ENCODE data around the gene GPRC6A. TPM values are rescaled to one million over a fixed set of nuclear protein-coding genes. Genes with fewer than 3 reads are reported as not detected.
"Not testable (repeated sequence)": the region's sequence is repeated elsewhere in the genome, so short reads cannot be mapped to it uniquely, and the experiment has no call there.

GPRC6A gene
- total RNA-seq, 4 donors from 2014 or later, result not detected

GRCh38 chr6:116840091-116840490, 11.2 kb upstream of the GPRC6A start:
- TF ChIP-seq CTCF (IDR thresholded peaks at IDR 0.05), result no peak
- no peak for TF ChIP-seq POLR2A (IDR thresholded peaks at IDR 0.05)
- Histone ChIP-seq H3K9me3 (no peaks in the 10 kb centered on the region), H3K4me3 (no peak overlapping the region), H3K27ac (no peak overlapping the region), H3K36me3 (no peaks in the 10 kb centered on the region), H3K27me3 (no peaks in the 10 kb centered on the region), H3K4me1 (no peaks in the 10 kb centered on the region)
- no peak for DNase-seq
- intact Hi-C loops (cut with DNase I), result no loop called here
- 30 to 43% methylated on average over 2 of the region's 2 CpGs for WGBS, 2 donors

GRCh38 chr6:116836606-116837342, 7.9 kb upstream of the GPRC6A start:
- H3K27me3 ChIP-seq, result no peaks in the 10 kb centered on the region
- no peak overlapping the region for H3K4me3 ChIP-seq
- WGBS, 2 donors, result 61 to 77% methylated on average over 5 of the region's 5 CpGs
- TF ChIP-seq POLR2A (IDR thresholded peaks at IDR 0.05), result no peak
- no peak for TF ChIP-seq CTCF (IDR thresholded peaks at IDR 0.05)
- no peak for DNase-seq
- no peaks in the 10 kb centered on the region for H3K4me1 ChIP-seq
- H3K27ac ChIP-seq, result no peak overlapping the region
- no peaks in the 10 kb centered on the region for H3K36me3 ChIP-seq
- intact Hi-C loops (cut with DNase I), result no loop called here
- H3K9me3 ChIP-seq, result no peaks in the 10 kb centered on the region

DNA sequence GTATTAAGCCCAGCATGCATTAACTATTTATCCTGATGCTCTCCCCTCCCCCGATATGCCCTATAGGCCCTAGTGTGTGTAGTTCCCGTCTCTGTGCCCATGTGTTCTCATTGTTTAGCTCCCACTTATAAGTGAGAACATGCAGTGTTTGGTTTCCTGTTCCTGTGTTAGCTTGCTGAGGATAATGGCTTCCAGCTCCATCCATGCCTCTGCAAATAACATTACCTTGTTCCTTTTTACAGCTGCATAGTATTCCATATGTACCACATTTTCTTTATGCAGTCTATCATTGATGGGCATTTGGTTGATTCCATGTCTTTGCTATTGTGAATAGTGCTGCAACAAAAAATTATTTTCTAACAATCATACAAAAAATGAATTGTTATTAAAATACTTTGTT, 5.6 kb upstream of the GPRC6A start:
- 79 to 88% methylated on average over 2 of the region's 2 CpGs for WGBS, 2 donors
- H3K4me1 ChIP-seq; H3K27me3 ChIP-seq; H3K27ac ChIP-seq; H3K9me3 ChIP-seq; DNase-seq; H3K4me3 ChIP-seq; H3K36me3 ChIP-seq; intact Hi-C loops (cut with DNase I): not testable (repeated sequence)

GRCh38 chr6:116827561-116828240, 1.2 kb downstream of the GPRC6A start:
- H3K4me3 ChIP-seq, result no peak overlapping the region
- no peak overlapping the region for H3K27ac ChIP-seq
- no peaks in the 10 kb centered on the region for H3K27me3 ChIP-seq
- intact Hi-C loops (cut with DNase I), result no loop called here
- no peak for DNase-seq
- no peak for TF ChIP-seq CTCF (IDR thresholded peaks at IDR 0.05)
- no peak for TF ChIP-seq POLR2A (IDR thresholded peaks at IDR 0.05)
- H3K9me3 ChIP-seq, result peaks cover 0 to 5% (median 0%) of the 10 kb centered on the region in 3 donors
- H3K36me3 ChIP-seq, result no peaks in the 10 kb centered on the region
- H3K4me1 ChIP-seq, result no peaks in the 10 kb centered on the region
- WGBS, 2 donors, result 48 to 50% methylated on average over 2 of the region's 2 CpGs

GRCh38 chr6:116816336-116816735, 12.5 kb downstream of the GPRC6A start:
- DNase-seq; H3K4me3 ChIP-seq; H3K27me3 ChIP-seq; H3K4me1 ChIP-seq; H3K36me3 ChIP-seq; H3K27ac ChIP-seq; intact Hi-C loops (cut with DNase I); H3K9me3 ChIP-seq: not testable (repeated sequence)
- 91 to 100% methylated on average over 2 to 14 of the region's 15 CpGs for WGBS, 2 donors

- no peaks in the 10 kb centered on the region for H3K9me3 ChIP-seq
- intact Hi-C loops (cut with DNase I), result no loop called here
- H3K4me1 ChIP-seq, result no peaks in the 10 kb centered on the region
- no peaks in the 10 kb centered on the region for H3K27me3 ChIP-seq
- no peak overlapping the region for H3K4me3 ChIP-seq
- H3K36me3 ChIP-seq, result no peaks in the 10 kb centered on the region
- no peak for TF ChIP-seq CTCF (IDR thresholded peaks at IDR 0.05)
- no peak for TF ChIP-seq POLR2A (IDR thresholded peaks at IDR 0.05)
- WGBS, 2 donors, result 63 to 66% methylated on average over 2 of the region's 2 CpGs
- no peak overlapping the region for H3K27ac ChIP-seq
- DNase-seq, result no peak
Observed at GRCh38 chr6:116812051-116812650, 16.7 kb downstream of the GPRC6A start.
